ENCODE data around the gene ELMO1. TPM values are rescaled to one million over a fixed set of nuclear protein-coding genes. Genes with fewer than 3 reads are reported as not detected.

Gene ELMO1
- total RNA-seq, 1 donor from 2014 or later = 127 TPM

GRCh38 chr7:37329940-37330339 lies 118.7 kb downstream of the ELMO1 start:
- intact Hi-C loops (cut with micrococcal nuclease) = no loop called here

GRCh38 chr7:37327288-37327687 lies 121.4 kb downstream of the ELMO1 start:
- intact Hi-C loops (cut with micrococcal nuclease) = no loop called here

DNA sequence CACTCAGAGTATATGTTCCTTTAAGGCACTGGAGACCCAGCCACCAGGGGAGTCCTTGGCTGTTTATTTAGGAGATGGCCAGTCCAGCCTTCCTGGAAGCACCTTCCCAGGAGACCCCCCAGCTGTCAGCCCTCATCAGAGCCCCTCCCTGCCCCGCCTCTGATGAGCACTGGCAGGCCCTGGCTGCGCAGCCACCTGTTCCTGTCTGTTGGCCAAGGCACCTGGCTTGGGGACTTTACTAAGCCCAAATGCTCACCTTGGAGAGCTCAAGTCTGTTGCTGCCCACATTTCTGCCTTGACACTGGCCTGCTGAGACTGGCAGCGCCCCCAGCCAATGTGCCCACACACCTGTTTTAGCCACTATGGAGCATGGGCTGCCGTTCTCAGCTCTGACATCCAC lies 124.7 kb downstream of the ELMO1 start:
- intact Hi-C loops (cut with micrococcal nuclease) = loop anchor here (2.0 kb wide), 1 partner anchor 13 kb away; no protein-coding TSS in a partner anchor

- intact Hi-C loops (cut with micrococcal nuclease) = no loop called here
Measured at GRCh38 chr7:37322831-37323230, 125.8 kb downstream of the ELMO1 start.

DNA sequence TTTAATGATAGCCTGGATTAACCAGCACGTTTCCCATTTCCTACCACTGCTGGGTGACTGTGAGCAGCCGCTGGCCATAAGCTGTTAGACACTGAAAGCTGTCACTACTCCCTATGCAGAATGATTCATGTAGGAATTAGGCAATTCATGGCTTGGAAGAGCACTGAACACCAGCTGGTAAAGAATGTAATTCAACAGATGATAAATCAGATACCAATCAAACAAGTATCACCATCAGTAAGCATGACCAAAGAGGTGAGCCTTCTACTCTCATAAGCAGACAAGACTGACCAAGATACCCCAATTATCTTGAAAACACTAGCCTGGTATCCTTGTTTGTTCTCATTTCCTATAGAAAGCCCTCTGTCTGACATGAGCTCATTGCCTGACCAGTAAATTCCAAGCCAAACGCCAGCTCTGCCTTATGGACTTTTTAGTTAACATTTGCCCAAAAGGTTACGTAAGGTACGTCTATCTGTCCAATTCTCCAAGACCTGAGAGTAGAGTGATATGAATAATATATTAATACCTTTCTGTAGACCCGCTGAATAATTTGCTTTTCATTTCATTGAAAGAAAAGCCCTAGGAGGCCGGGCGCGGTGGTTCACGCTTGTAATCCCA lies 127.7 kb downstream of the ELMO1 start:
- intact Hi-C loops (cut with micrococcal nuclease) = no loop called here

DNA sequence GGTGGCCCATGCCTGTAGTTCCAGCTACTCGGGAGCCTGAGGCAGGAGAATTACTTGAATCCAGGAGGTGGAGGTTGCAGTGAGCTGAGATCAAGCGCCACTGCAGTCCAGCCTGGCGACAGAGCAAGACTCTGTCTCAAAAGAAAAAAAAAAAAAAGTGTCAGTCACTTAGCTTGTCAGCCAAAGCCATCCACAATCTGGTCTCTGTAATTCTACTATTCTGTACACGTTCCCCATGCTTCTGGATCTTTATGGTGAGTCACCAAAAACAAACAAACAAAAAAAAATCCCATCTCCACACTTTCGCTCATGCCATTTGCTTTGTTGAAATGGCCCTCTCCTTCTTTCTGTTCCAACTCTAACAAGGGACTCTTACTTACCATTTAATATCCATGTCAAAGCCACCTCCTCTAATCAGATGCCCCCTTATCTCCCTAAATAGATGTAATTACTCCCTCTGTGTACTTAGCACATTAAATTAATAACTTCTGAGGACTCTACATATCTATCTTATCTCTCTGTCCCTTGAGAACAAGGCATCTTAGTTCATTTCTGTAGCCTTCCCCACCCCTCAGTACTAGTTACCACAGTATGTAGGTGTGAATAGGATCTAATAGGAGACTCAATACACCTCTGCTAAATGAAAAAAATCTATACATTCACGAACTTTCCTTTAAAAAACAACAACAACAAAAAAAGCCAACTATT lies 128.4 kb downstream of the ELMO1 start:
- intact Hi-C loops (cut with micrococcal nuclease) = no loop called here

DNA sequence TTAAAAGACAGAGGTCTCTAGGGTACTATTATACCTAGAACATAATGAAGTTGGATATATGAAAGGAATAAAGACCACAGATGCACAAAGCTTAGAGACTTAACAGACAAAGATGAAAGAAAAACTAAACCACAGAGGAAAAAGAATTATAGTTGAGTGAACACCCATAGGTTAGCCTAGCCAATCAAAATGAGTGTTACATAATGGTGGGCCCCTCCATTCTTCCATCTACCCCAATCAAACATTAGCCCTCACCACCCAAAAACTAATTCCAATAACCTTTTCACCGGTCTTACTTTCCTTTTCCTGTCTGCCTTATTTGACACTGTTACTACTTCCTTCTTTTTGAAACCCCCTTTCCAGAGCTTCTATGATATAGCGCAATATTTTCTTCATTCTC lies 130.1 kb downstream of the ELMO1 start:
- intact Hi-C loops (cut with micrococcal nuclease) = loop anchor here (1.0 kb wide), 1 partner anchor 8 kb away; no protein-coding TSS in a partner anchor

DNA sequence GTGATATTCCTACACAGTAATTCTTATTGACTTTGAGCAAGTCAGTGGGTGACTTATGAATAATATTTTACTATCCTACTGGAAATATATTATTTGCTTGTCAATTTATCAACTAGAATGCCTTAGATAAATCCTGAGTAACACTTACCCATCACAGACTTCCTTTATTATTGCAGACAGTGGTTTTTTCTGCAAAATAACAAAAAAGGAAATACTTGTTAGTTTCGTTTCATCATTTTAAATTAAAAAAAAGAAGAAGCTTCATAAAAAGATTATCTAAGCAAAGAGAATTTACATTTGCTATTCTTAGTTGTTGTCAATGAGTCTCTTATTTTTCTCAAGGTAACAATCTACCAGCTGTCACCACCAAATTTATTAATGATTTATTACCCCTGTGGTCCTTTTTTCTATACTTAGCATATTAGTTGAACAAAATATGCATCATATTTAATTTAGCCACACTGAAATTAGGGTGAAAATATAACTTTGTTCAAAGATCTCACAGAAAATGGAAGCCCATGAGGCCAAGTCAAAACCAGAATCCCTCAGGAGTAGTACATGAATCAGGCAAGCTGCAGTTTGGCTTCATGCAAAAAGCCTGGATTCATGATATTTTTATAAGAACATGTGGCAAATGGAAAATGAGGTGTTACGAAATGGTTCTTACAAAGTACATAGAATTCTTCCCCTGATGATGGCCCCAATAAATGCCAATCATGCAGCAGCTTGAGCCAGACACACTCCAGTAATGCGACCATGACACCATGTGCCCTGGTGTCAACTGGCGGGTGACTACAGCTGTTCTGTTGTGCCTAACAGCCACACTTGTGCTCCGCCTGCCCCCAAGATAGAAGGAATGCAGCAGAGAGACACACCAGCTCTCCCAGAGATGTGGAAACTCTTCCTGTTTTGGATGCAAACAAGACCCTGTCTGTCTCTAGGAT lies 132.6 kb downstream of the ELMO1 start:
- intact Hi-C loops (cut with micrococcal nuclease) = no loop called here

GRCh38 chr7:37312608-37313007 lies 136.1 kb downstream of the ELMO1 start:
- intact Hi-C loops (cut with micrococcal nuclease) = no loop called here

DNA sequence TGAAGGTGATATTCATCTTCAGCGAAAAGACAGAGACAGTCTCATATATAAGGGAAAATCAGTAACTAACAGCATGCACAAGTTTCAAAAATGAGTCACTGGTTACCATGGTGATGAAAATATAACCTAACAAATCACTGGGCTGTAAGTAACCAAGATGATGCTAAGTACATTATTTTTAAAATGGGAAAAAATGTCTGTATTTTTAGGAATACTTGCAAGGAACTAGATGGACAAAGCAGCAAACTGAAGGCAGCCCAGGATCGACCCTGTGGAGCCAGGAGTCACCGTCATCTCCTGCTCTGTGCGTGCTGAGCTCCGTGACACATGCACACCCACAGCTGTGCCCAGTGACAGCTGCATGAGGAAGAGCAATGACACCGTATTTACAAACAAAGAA lies 137.3 kb downstream of the ELMO1 start:
- intact Hi-C loops (cut with micrococcal nuclease) = loop anchor here (2.0 kb wide), 2 partner anchors 13 to 41 kb away; no protein-coding TSS in a partner anchor

DNA sequence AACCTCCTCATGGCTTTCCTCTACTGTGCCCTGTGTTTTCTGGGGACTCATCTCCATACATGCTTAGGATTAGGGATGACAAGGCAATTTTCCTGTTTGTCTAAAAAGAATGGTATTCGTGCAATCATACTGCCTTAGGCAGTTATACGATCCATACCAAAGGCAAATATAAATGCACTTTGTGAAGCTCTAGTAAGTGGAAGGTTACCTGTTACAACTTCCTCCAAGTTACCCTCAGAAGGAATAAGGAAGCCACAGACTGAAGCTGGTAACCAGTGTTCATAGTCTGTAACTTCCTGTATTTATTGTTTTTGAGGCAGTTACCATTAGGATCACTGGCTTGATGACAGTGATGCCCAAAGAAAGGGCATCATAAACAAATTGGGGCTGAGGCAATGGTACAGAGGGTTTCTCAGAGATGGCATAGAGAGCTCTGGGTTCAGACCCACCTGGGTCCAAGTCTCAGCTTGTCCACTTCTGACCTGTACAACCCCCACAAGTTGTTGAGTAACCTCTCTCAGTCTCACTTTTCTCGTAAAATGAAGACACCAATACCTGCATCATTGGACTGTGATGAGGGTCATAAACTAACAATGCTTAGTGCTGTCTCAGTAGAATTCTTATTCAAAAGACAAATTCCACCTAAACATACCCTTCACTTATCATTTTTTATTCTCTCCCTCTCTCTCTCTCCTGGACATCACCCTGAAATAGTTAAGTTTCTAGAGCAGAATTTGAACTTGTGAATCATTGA lies 138.2 kb downstream of the ELMO1 start:
- intact Hi-C loops (cut with micrococcal nuclease) = loop anchor here (1.0 to 2.0 kb wide), 5 partner anchors 8 to 139 kb away; no protein-coding TSS in a partner anchor

DNA sequence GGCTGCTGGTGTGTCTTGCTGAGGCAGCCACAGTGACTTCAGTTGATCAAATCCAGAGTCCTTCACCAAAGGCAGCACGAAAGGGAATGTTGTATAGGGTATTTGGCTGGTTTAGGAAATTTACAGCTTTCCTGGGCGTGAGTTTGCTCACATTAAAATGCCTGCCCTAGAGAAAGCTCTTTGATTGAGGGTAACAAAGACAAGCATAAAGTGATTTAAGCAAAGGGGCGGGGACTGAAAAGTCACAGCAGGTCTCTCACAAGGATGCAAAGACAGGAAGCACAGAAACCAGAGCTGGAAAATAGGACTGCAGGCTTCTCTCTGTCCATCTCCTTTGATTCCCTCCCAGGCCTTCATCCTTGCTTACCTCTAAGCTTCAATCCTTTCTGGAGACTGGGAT lies 139.2 kb downstream of the ELMO1 start:
- intact Hi-C loops (cut with micrococcal nuclease) = no loop called here

DNA sequence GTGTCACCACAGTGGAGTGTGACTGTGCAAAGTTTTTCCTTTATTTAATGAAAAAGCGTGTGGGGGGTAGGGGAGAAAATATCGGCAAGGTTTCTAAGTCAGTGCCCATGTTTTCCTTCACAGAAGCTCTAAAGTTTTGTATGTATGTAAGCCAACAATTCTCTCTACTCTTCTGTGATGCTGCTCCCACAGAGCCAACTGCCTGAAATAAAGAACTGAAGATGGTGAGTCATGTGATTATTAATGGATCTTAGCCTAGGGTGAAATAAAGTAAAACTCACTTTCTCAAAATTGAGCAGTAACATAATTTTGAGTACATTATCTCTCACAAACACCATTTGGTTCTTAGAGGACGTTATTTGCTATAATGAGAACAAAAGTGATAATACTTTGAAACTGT lies 143.7 kb downstream of the ELMO1 start:
- intact Hi-C loops (cut with micrococcal nuclease) = no loop called here

DNA sequence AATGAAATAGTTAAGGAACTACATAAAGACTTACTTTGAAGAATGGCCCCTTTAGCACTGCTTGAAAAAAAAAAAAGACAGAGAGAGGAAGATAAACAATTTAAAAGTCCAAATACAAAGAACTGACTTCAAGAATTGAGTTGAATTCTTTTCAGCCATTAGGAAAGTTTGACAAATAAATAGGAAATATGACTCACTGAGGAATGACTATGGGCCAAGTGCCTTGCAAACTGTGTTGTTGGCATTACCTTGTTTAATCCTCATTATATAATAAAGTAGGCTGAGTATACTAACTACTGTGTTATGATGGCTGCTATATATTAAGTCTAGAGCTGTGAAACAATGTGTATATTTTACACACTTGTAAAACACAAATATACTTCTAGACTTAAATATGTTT lies 151.1 kb downstream of the ELMO1 start:
- intact Hi-C loops (cut with micrococcal nuclease) = no loop called here

DNA sequence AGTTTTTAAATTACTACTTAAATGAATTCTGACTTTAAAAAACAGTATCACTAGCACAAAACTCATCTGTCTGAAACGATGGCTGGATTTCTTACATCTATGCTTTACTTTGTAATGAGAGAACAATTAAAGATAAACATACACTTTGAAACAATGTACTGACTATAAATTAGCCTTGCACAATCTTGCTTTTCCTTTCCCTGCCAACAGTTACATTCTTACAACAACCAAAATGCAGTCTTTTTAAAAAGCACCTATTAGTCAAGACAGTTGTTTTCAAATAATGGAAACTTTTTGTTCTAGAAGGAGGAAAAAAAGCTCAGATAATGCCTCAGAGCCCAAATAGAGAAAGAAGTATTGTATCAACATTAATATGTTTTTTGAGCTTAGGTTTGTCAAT lies 153.3 kb downstream of the ELMO1 start:
- intact Hi-C loops (cut with micrococcal nuclease) = no loop called here

DNA sequence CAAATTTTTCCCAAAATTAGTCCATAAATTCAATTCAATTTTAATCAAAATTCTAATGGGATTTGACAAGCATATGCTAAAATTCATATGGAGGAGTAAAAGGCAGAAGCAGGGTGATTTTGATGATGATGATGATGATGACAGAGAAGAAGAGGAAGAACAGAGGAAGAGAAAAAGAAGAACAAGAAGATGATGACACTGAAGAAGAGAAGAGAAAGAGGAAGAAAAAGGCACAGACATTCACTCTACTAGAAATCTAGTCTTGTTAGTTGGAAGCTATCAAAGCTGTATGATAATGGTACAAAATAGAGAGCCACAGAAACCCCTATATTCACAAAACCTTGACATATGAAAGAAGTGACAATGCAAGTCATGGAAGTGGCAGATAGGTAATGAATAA lies 157.9 kb downstream of the ELMO1 start:
- intact Hi-C loops (cut with micrococcal nuclease) = no loop called here

GRCh38 chr7:37289781-37290180 lies 158.9 kb downstream of the ELMO1 start:
- intact Hi-C loops (cut with micrococcal nuclease) = no loop called here

- intact Hi-C loops (cut with micrococcal nuclease) = no loop called here
Measured at GRCh38 chr7:37289367-37289766, 159.3 kb downstream of the ELMO1 start.

DNA sequence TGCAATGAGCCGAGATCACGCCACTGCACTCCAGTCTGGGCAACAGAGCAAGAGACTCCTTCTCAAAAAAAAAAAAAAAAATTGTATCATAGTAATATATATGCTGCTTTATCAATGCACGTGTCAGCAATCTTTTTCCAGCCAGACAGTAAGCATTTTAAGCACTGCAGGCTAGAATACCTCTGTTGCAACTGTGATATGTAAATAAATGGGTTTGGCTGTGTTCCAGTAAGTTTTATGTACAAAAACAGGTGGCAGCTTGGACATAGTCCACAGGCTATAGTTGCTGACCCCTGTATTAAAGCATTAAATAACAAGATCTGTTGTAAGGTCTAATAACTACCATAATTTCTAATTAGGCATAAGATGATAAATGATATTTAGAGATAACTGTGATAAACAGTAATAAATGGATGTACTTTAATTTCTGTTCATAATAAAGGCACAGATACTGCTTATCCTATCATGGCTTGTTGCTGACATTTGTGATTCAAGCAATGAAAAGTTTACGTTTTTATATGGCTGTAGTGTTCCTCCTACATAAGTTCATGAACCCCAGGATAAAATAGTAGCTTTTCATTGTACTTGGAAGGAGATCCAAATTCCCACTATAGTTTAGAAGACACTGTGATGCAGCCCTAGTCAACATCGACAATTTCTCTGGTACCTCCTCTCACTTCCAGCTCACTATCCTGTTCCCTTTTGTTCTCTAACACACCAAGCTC lies 161.4 kb downstream of the ELMO1 start:
- intact Hi-C loops (cut with micrococcal nuclease) = no loop called here

GRCh38 chr7:37286454-37286832 lies 162.2 kb downstream of the ELMO1 start:
- intact Hi-C loops (cut with micrococcal nuclease) = no loop called here

All from T-helper 1 cell treated with Interleukin-12 subunit alpha and Interleukin-12 subunit beta and Interleukin-4 antibody, amounts not matched to agents 30 ng/mL and 1 ng/mL, for 36 hours (primary cell).